ENCODE data around the gene ZNF319.

The ZNF319 gene

GRCh38 chr16:57949595-57950238 lies 50.8 kb downstream of the ZNF319 start:
- no peak for DNase-seq
- intact Hi-C loops (cut with DNase I) = no loop called here

- no peak for DNase-seq
- intact Hi-C loops (cut with DNase I) = no loop called here
Observed at GRCh38 chr16:57949013-57949412, 51.5 kb downstream of the ZNF319 start.

GRCh38 chr16:57948027-57948426 lies 52.4 kb downstream of the ZNF319 start:
- DNase-seq = no peak
- intact Hi-C loops (cut with DNase I) = no loop called here

- intact Hi-C loops (cut with DNase I) = no loop called here
- no peak for DNase-seq
Observed at GRCh38 chr16:57947261-57947660, 53.2 kb downstream of the ZNF319 start.

GRCh38 chr16:57946181-57946801 lies 54.2 kb downstream of the ZNF319 start:
- DNase-seq = no peak
- intact Hi-C loops (cut with DNase I) = no loop called here

- intact Hi-C loops (cut with DNase I) = no loop called here
- DNase-seq = no peak
Observed at GRCh38 chr16:57945740-57946138, 54.7 kb downstream of the ZNF319 start.

GRCh38 chr16:57944970-57945739 lies 55.3 kb downstream of the ZNF319 start:
- DNase-seq = no peak
- intact Hi-C loops (cut with DNase I) = no loop called here

Measured in head of caudate nucleus (tissue), 42 donors.